Mammary epithelial cell (primary cell): ENCODE data around the gene PROSER1.

Experiments used
- CTCF ChIP-seq, 2 donors: IDR thresholded peaks in 1 of 2; conservative IDR thresholded peaks in 1 of 2; 2 replicates each; pipeline ENCODE4 v1.5.1; 2011 to 2012; ENCODE audit warnings: inconsistent platforms in 2 of 2, low read length in 2 of 2, mild to moderate bottlenecking in 2 of 2, control low read depth in 1 of 2, low read depth in 1 of 2; ENCODE audit not compliant: insufficient read depth in 1 of 2; ENCODE audit errors: extremely low read depth in 1 of 2
- EZH2 ChIP-seq: IDR thresholded peaks from 2 replicates; pipeline ENCODE4 v1.6.1; 2012; ENCODE audit warnings: low read length, inconsistent platforms, borderline replicate concordance

GRCh38 chr13:39047560-39047959 lies 9.7 kb upstream of the PROSER1 start:
- peak; percentile 25 to 45 for TF ChIP-seq CTCF (conservative IDR thresholded peaks at IDR 0.05 in 1 of 2, IDR thresholded peaks at IDR 0.05 in 1 of 2; ENCODE audit: extremely low read depth in 1 of 2, insufficient read depth in 1 of 2, low read depth in 1 of 2, low read length in 2 of 2)
- no peak for TF ChIP-seq EZH2
